CD4-positive, alpha-beta T cell (primary cell): ENCODE results near the gene MTMR4. TPM values are rescaled to one million over a fixed set of nuclear protein-coding genes. Genes with fewer than 3 reads are reported as not detected.

ENCODE experiments used
- ATAC-seq: fragments of 200-7000 bp; cut with Tn5 transposase; one replicate; pipeline ENCODE4 v1.10.0; 2022; ENCODE audit warnings: mild to moderate bottlenecking; ENCODE audit not compliant: poor library complexity
- CTCF ChIA-PET: fragments of 350-600 bp; sonication (Branson Sonifier 250); formaldehyde crosslinking; loops from one replicate; lab custom pipeline; 2021; ENCODE audit warnings: antibody characterized with exemption, inconsistent platforms; lab: Charles Lee
- POLR2A ChIA-PET: fragments of 350-600 bp; sonication (Branson Sonifier 250); formaldehyde crosslinking; loops from one replicate; lab custom pipeline; 2021; ENCODE audit warnings: antibody characterized with exemption, inconsistent platforms; lab: Charles Lee
- DNase-seq, 14 experiments: peaks; one replicate each; pipeline ENCODE4 v3.0.0-alpha.2; 2013 to 2020; ENCODE audit warnings: mixed read lengths in 2 of 14
- H3K27ac ChIP-seq, 2 donors: one replicate each; pipeline versions ENCODE4 v1.5.1 to v1.7.0; 2013; ENCODE audit warnings: low read length in 2 of 2, low read depth in 1 of 2, mild to moderate bottlenecking in 1 of 2
- H3K27me3 ChIP-seq, 2 experiments: 1 replicate in 1 of 2; 2 replicates in 1 of 2; pipeline versions ENCODE4 v1.6.1 to v1.7.0; 2013; ENCODE audit warnings: low read length in 2 of 2, control low read depth in 1 of 2, mild to moderate bottlenecking in 1 of 2, moderate library complexity in 1 of 2; ENCODE audit not compliant: insufficient read depth in 2 of 2, control insufficient read depth in 1 of 2
- H3K36me3 ChIP-seq: one replicate; pipeline ENCODE4 v1.6.1; 2013; ENCODE audit warnings: low read length, control low read depth; ENCODE audit not compliant: insufficient read depth
- H3K4me1 ChIP-seq: one replicate; pipeline ENCODE4 v1.6.1; 2013; ENCODE audit warnings: low read length, control low read depth; ENCODE audit not compliant: insufficient read depth
- H3K4me3 ChIP-seq: one replicate; pipeline ENCODE4 v1.5.1; 2013; ENCODE audit warnings: mild to moderate bottlenecking, low read length, moderate library complexity
- H3K9me3 ChIP-seq, 2 experiments: 1 replicate in 1 of 2; 2 replicates in 1 of 2; pipeline versions ENCODE4 v1.6.1 to v1.7.0; 2013; ENCODE audit warnings: low read length in 2 of 2, mild to moderate bottlenecking in 2 of 2, control low read depth in 1 of 2, moderate library complexity in 1 of 2; ENCODE audit not compliant: control insufficient read depth in 1 of 2, insufficient read depth in 1 of 2
- H3K27ac Mint-ChIP-seq: one replicate; pipeline ENCODE4 v1.8.0; 2020; ENCODE audit warnings: mixed read lengths
- H3K27me3 Mint-ChIP-seq: one replicate; pipeline ENCODE4 v1.8.0; 2021; ENCODE audit warnings: mixed read lengths
- H3K36me3 Mint-ChIP-seq: one replicate; pipeline ENCODE4 v1.8.0; 2021; ENCODE audit warnings: low read depth, mixed read lengths
- H3K4me1 Mint-ChIP-seq: one replicate; pipeline ENCODE4 v1.8.0; 2021; ENCODE audit warnings: low read depth, mixed read lengths
- H3K4me3 Mint-ChIP-seq: one replicate; pipeline ENCODE4 v1.8.0; 2020; ENCODE audit warnings: mild to moderate bottlenecking, mixed read lengths
- H3K9me3 Mint-ChIP-seq: one replicate; pipeline ENCODE4 v1.8.0; 2020; ENCODE audit warnings: mixed read lengths
- CTCF ChIP-seq: fragments of 200-600 bp; IDR thresholded peaks from one replicate; pipeline ENCODE4 v1.8.0; 2022; ENCODE audit warnings: antibody characterized with exemption, mild to moderate bottlenecking
- intact Hi-C, 2 experiments: fragments of 100-400 bp; cut with DNase I in 1 of 2; cut with micrococcal nuclease in 1 of 2; formaldehyde crosslinking; loops; one replicate each; pipeline versions ENCODE4 v1.15.1 to v1.9.0; 2023 to 2025; cut with DNase I, micrococcal nuclease
- total RNA-seq, 174 experiments: library from RNA in 2 of 174; stranded (reverse) in 2 of 174; gene quantifications; one replicate each; pipeline ENCODE4 v1.2.3 and lab custom pipeline; 2021 to 2026

MTMR4 gene
- total RNA-seq, 2 experiments from 2014 or later = 28.8 to 30.0 TPM

GRCh38 chr17:58470356-58470755, 44.1 kb downstream of the MTMR4 start:
- Mint-ChIP-seq H3K27me3 (no peaks in the 10 kb centered on the region), H3K27ac (no peak overlapping the region), H3K9me3 (no peaks in the 10 kb centered on the region), H3K36me3 (peaks cover 1% of the 10 kb centered on the region), H3K4me1 (no peaks in the 10 kb centered on the region), H3K4me3 (no peak overlapping the region)
- Histone ChIP-seq H3K4me1 (no peaks in the 10 kb centered on the region), H3K27ac (no peak overlapping the region), H3K27me3 (no peaks in the 10 kb centered on the region), H3K36me3 (no peaks in the 10 kb centered on the region), H3K9me3 (no peaks in the 10 kb centered on the region), H3K4me3 (no peak overlapping the region)
- POLR2A ChIA-PET = no interaction called here
- intact Hi-C loops = no loop called here
- ATAC-seq = no peak
- no peak for DNase-seq
- CTCF ChIA-PET = no interaction called here
- no peak for TF ChIP-seq CTCF

- H3K9me3 ChIP-seq = no peaks in the 10 kb centered on the region
- H3K4me1 ChIP-seq = no peaks in the 10 kb centered on the region
- Mint-ChIP-seq H3K4me1 (no peaks in the 10 kb centered on the region), H3K27me3 (no peaks in the 10 kb centered on the region), H3K27ac (no peak overlapping the region), H3K4me3 (no peak overlapping the region), H3K9me3 (no peaks in the 10 kb centered on the region), H3K36me3 (no peaks in the 10 kb centered on the region)
- CTCF ChIA-PET = no interaction called here
- H3K27me3 ChIP-seq = no peaks in the 10 kb centered on the region
- no peaks in the 10 kb centered on the region for H3K36me3 ChIP-seq
- no peak for TF ChIP-seq CTCF
- H3K27ac ChIP-seq = no peak overlapping the region
- H3K4me3 ChIP-seq = no peak overlapping the region
- ATAC-seq = no peak
- no peak for DNase-seq
- POLR2A ChIA-PET = interaction anchor here (0.9 kb wide), 1 partner anchor 117 kb away, joined by 3 read pairs; the partner anchor contains the start of gene SUPT4H1
- intact Hi-C loops = no loop called here
These were observed 45.5 kb downstream of the MTMR4 start for GRCh38 chr17:58468944-58469343.

GRCh38 chr17:58455491-58455890, 58.9 kb downstream of the MTMR4 start:
- ATAC-seq = no peak
- no peak overlapping the region for H3K27ac ChIP-seq
- no peak for DNase-seq
- no peaks in the 10 kb centered on the region for H3K9me3 ChIP-seq
- Mint-ChIP-seq H3K4me3 (no peak overlapping the region), H3K27ac (no peak overlapping the region), H3K36me3 (peaks cover 37% of the 10 kb centered on the region), H3K27me3 (no peaks in the 10 kb centered on the region), H3K4me1 (no peaks in the 10 kb centered on the region), H3K9me3 (no peaks in the 10 kb centered on the region)
- ChIA-PET POLR2A (no interaction called here), CTCF (no interaction called here)
- intact Hi-C loops = no loop called here
- H3K4me3 ChIP-seq = no peak overlapping the region
- no peaks in the 10 kb centered on the region for H3K36me3 ChIP-seq
- H3K4me1 ChIP-seq = no peaks in the 10 kb centered on the region
- H3K27me3 ChIP-seq = no peaks in the 10 kb centered on the region
- TF ChIP-seq CTCF = no peak
